KOPT-K1 (cell line): ENCODE data around the gene DMXL2.
"Not testable (repeated sequence)": the region's sequence is repeated elsewhere in the genome, so short reads cannot be mapped to it uniquely, and the experiment has no call there.

Experiments used
- H3K27ac ChIP-seq: fragments of 200-600 bp; sonication (generic); 2 replicates; pipeline ENCODE4 v1.5.1; 2016; ENCODE audit warnings: antibody characterized with exemption, mild to moderate bottlenecking, low read depth, low read length; ENCODE audit not compliant: poor library complexity, severe bottlenecking
- H3K36me3 ChIP-seq: fragments of 200-600 bp; sonication (generic); 2 replicates; pipeline ENCODE4 v1.5.1; 2017; ENCODE audit warnings: antibody characterized with exemption, mild to moderate bottlenecking, low read length, moderate library complexity; ENCODE audit not compliant: insufficient read depth
- H3K9me3 ChIP-seq: fragments of 200-600 bp; sonication (generic); 2 replicates; pipeline ENCODE4 v1.5.1; 2017; ENCODE audit warnings: antibody characterized with exemption, low read length, mild to moderate bottlenecking; ENCODE audit not compliant: insufficient read depth, poor library complexity, severe bottlenecking

The DMXL2 gene

DNA sequence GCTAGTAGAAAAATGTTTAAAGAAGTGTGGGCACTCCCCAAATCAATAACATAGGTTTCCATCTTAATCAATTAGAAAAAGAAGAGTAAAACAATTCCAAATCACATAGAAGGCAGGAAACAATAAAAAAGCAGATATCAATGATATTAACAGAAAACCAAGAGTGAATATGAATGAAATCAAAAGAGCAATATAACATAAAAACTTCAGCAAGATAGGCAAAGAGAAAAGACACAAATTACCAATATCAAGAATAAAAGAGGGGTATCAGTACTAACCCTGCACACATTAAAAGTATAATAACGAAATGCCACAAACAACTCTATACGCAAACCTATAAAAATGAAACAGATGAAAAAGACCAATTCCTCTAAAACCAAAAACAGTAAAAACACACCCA lies 19.6 kb downstream of the DMXL2 start:
- Histone ChIP-seq H3K9me3 (no peaks in the 10 kb centered on the region), H3K27ac (no peak overlapping the region), H3K36me3 (no peaks in the 10 kb centered on the region)

DNA sequence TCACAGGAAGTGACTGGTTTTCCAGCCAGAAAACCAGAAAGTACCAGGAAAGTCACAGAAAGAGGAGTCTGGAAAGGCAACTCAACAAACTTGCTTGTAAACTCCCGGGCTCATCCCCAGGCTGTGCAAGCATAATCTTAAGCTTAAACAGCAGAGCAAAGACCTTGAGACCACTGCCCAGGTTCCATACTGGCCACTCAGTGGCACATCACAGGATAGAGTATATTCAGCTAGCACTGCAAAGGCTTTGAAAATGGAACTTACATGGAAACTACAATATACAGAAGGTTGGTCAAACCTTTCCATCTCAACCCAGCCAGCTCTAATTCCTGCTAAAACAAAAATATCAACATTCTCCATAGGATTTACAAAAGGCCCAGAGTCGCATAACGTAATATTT lies 20.1 kb downstream of the DMXL2 start:
- H3K9me3 ChIP-seq = no peaks in the 10 kb centered on the region
- H3K36me3 ChIP-seq = no peaks in the 10 kb centered on the region
- no peak overlapping the region for H3K27ac ChIP-seq

DNA sequence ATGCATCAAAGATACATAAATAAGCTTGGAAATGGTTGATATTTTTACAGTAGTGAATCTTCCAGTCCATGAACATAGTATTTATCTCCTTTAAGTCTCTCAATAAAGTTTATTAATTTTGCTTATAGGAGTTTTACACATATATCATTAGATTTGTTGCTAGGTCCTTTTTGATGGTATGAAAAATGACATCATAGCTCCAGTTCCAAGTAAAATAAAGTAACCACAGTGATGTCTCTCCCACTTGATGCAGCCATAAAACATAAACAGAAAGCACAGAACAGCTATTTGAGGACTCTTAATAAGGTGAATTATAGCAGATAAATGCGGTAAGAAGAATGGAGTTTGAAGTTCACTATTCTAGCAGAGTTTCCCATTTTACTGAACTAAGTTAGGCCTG lies 20.8 kb downstream of the DMXL2 start:
- H3K36me3 ChIP-seq = no peaks in the 10 kb centered on the region
- H3K9me3 ChIP-seq = no peaks in the 10 kb centered on the region
- H3K27ac ChIP-seq = no peak overlapping the region

DNA sequence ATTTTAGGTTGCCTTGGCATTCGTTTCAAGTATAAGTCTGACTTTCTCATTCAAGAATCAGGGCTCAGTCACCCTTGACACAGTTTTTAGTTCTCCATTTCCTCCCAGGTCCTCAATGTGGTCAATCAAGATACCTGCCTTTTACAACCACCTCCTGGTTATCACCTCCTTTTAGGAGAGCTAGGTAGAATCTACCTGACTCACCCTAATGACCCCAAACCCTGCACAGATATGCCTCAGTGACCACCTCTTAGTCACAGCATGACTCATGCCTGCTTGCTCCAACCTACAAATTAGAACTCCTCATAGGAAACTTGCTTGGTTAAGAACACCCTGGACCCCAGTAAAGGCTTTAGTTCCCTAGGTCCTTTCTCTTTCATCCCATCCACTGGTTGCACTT lies 22.5 kb downstream of the DMXL2 start:
- H3K9me3 ChIP-seq = no peaks in the 10 kb centered on the region
- H3K27ac ChIP-seq = no peak overlapping the region
- no peaks in the 10 kb centered on the region for H3K36me3 ChIP-seq

DNA sequence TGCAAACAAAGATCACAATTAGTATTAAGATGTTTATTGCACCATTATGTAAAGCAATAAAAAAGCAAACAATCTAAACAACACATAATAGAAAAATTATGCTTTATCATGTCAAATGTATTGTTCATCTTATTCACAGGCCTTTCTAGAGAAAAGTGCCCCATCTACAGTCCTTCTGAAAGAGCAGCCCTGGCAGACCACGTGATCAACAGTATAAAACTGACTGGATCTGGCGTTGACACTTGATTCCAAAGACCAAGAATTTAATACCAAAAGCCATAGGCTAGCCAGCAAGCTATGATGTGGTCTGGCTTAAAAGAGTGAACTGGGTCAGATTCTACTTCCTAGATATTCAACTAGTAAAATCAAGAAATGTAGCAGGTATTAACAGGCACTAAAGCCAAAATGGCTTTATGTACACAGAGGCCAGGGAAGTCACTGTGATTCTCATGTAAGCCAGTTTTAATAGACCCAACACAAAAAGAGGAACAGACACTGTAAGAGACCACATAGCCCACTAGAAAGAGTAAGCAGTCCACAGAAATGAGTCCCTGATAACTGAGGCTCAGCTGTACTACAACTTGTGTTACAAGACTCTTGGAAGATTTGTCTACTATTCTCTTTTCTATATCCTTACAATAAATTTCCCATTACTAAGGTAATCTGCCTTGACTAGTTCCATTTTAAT lies 32.5 kb downstream of the DMXL2 start:
- Histone ChIP-seq H3K9me3 (peaks cover 18% of the 10 kb centered on the region), H3K36me3 (no peaks in the 10 kb centered on the region), H3K27ac (no peak overlapping the region)

DNA sequence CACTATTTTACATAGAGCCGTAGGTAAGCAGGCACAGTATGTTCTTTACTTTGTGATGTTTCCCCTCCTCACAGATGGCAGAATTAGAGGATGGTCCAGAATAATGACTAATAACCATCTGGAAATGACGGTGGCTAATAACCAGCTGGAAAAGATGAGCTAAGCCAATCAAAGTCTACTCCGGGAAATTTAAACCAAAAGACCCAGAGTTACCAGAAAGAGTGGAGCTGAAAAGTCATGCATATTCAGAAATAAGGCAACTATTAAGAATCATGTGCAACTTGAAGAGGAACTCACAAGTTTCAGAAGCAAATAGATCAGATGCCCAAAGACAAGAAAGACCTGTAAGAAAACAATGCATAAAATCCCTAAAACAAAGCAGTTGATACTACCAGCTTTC lies 33.6 kb downstream of the DMXL2 start:
- Histone ChIP-seq H3K9me3 (peaks cover 18% of the 10 kb centered on the region), H3K36me3 (no peaks in the 10 kb centered on the region)

DNA sequence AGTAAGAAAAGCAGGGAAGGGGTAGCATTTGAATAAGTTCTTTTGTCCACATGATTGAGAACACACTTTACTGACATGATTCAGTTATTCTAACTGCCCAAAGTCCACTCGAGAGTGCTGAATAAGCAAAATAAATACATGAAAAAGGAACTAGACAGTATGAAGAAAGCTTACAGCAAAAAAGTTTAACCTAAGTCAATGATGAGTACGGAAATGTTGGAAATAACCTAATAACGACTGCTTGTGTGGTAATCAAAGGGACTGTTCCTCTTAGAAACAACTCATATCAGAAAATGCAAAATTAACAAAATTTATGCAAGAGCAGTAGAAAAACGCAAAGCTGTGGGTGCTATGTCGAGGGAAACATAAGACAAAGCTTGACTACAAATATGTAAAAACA lies 36.6 kb downstream of the DMXL2 start:
- Histone ChIP-seq H3K27ac (no peak overlapping the region), H3K9me3 (peaks cover 18% of the 10 kb centered on the region), H3K36me3 (no peaks in the 10 kb centered on the region)

More for the DNA sequence above, 33.6 kb downstream of the DMXL2 start:
- no peak overlapping the region for H3K27ac ChIP-seq

DNA sequence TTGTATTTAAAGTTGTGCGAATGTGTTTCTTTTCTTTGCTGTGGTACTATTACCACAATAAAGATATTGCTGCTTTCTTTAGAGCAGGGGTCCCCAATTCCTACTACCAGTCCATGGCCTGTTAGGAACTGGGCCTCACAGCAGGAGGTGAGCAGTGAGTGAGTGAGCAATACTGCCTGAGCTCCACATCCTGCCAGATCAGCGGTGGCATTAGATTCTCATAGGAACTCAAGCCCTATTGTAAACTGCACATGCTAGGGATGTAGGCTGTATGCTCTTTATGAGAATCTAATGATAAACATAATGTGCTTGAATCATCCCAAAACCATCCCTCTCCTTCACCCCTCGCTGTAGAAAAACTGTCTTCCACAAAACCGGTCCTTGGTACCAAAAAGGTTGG lies 41.6 kb downstream of the DMXL2 start:
- H3K9me3 ChIP-seq = no peaks in the 10 kb centered on the region
- H3K36me3 ChIP-seq = no peaks in the 10 kb centered on the region
- no peak overlapping the region for H3K27ac ChIP-seq

DNA sequence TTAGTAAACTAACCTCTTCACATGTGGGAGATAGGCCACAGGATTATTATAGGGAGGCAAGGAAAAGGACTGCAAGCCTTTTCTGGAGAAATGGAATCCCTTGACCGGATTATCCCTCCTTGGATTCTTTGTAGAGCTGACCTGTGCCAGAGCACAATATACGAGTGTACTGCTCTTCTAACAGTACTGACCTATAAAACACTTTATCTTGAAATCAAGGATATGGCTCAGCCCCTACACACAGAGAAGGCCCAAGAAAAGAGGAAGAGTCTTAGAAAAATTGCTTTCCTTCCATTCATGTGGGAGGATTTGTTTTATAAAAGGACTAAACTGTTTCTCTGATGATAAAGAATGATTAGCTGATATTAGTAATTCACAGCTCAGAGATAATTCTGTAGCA lies 42.2 kb downstream of the DMXL2 start:
- Histone ChIP-seq H3K9me3 (no peaks in the 10 kb centered on the region), H3K27ac (no peak overlapping the region), H3K36me3 (no peaks in the 10 kb centered on the region)

DNA sequence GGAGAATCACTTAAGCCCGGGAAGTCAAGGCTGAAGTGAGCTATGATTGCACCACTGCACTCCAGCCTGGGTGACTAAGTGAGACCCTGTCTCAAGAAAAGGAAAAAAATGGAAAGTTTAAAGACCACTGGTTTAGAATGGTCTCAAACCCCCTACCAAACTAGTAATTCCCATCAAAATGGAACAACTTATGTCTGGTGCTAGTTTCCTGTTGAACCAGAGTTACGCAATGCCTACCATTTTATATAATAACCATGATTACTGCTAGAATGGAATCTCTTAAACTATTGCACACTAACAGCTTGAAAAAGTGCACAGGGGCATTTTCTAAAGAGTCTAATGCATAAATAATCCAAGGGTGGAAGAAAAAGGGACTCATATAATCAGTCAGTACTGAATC lies 43.6 kb downstream of the DMXL2 start:
- H3K9me3 ChIP-seq = no peaks in the 10 kb centered on the region
- H3K36me3 ChIP-seq = no peaks in the 10 kb centered on the region
- H3K27ac ChIP-seq = no peak overlapping the region

DNA sequence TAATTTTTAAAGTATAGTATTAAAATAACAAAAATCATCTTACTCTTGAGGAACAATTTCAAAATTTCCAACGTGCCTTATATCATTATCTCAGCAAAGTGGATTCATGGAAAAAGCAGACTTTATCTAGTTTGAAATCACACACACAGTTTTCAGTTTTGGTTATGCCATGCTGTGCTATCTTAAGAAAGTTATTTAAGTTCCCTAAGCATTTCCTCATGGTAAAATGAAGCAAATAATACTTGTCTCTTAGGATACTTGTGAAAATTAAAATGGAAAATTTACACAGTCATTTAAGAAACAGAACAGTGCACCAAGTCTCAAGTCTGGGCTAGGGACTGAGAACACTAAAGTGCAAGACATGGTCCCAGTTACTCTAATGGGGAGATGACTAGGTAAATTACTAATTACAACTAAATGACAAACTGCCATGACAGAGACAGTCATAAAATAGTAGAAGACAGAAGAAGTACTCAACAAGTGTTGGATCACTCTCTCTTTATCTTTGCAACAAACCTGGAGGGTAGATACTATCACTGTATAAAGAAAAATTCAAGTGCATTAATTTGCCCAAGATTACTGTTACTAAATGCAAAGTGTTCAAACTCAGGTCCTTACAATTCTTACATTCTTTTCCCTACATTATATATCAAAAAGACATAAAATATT lies 44.8 kb downstream of the DMXL2 start:
- Histone ChIP-seq H3K36me3 (no peaks in the 10 kb centered on the region), H3K27ac (no peak overlapping the region), H3K9me3 (no peaks in the 10 kb centered on the region)

DNA sequence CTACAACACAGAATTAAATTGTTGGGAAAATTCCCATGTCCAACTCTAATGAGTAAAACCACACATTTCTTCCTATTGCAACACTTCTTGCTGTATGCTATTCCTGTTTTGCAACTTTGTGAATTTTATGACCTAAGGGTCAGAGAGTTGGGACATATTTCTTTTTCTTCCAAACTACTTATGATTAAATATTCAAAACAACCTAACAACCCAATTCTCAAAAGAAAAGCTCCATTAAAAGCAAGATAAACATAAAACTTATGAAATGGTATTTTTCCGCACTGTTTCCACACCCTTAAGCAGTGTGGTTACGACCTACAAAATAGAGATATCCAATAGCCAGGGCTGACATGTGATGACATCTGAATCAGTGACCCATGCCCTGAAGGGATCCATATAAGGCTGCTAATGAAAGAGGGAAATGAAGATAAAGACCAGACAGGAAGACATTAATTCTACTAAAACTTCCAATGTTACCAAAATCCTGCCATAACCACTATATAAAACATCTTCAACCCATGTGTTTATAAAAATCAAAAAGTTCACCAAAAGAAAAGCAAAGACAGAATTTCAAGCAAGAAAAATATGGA lies 45.6 kb downstream of the DMXL2 start:
- Histone ChIP-seq H3K27ac (no peak overlapping the region), H3K36me3 (no peaks in the 10 kb centered on the region), H3K9me3 (no peaks in the 10 kb centered on the region)

DNA sequence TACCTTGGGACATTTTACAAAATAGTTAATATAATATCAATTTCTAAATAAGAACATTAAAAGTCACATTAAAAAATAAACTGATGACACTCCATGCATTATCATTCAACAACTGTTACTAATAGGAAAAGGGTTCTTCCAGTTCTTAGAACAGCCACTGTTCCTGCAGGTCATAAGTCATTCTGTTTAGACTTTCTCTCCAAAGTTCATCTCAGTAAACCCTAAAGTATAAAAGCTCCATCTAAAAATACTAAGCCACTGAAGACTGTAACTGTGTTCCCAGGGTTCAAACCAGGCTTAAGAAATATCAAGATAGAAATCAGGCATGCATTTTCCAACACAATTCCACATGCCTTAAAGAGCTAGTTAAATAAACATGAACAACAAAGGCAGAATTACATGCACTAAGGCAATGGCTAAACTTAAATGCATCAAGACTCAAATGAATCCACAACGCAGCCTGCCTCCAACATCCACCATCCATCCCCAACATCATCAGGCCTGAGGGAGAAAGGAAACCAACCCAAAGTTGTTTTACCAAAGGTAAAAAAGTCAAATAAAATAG lies 46.2 kb downstream of the DMXL2 start:
- Histone ChIP-seq H3K9me3 (no peaks in the 10 kb centered on the region), H3K27ac (no peak overlapping the region), H3K36me3 (no peaks in the 10 kb centered on the region)

DNA sequence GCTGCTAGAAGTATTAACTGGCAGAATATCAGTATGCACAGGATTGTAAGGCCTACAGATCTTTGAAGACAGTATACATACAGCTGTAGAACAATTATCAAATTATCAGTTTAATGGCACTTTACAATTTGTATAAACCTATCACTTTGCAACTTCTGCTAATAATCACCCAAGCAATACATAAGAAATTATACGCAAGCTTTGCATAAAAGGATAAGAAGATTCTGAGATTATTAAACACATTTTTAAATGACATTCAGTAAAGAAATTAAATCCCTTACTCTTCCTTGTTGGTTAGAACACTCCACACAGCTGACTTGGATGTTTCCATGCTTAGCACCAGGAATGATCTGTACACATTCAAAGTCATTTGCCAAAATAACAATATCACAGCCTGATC lies 46.8 kb downstream of the DMXL2 start:
- Histone ChIP-seq H3K9me3 (no peaks in the 10 kb centered on the region), H3K27ac (no peak overlapping the region), H3K36me3 (no peaks in the 10 kb centered on the region)

DNA sequence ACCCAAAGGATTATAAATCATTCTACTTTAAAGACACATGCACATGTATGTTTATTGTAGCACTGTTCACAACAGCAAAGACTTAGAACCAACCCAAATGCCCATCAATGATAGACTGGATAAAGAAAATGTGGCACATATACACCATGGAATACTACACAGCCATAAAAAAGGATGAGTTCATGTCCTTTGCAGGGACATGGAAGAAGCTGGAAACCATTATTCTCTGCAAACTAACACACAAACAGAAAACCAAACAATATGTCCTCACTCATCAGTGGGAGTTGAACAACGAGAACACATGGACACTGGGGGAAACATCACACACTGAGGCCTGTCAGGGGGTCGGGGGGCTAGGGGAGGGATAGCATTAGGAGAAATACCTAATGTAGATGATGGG lies 49.2 kb downstream of the DMXL2 start:
- H3K27ac ChIP-seq, H3K9me3 ChIP-seq, H3K36me3 ChIP-seq: not testable (repeated sequence)
